Activated CD4-positive, CD25-positive, alpha-beta regulatory T cell (primary cell): ENCODE data around the gene SLC39A12.

ENCODE experiments used
- DNase-seq, 4 experiments: peaks; one replicate each; lab custom pipeline; 2025; lab: John Stamatoyannopoulos, UW

Gene SLC39A12

DNA sequence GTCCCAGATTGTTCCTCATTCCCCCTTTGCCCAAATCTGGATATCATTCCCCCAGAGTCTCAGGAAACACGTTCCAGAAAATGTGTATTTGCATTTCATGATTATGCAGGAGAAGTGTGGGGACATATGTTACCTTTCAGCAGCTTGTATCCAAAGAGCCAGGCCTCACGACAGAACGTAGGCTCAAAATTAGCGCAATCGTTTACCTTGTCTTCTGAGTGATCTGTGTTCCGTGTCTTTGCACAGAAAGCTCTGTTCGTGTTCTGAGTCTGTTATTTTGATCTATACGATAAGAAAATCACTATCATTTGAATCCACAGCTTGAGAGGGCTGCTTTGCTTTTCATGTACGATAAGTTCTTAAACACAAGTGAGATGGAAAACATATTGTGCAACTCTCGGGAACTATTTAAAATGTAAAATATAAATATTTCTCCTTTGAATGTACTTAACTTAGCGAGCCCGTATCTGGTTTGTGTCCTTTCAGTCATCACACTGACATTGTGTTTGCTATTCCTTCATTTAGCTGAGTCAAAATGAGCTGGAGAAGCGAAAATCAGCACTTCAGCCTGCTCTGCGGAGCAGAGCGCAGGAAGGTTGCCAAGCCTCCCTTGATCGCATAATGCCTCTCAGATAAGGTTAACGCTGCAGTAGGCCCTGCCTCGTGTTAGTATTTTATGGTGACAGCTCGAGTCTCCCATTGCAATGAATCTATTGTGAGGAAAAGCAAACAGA, 108.3 kb downstream of the SLC39A12 start:
- no peak for DNase-seq

DNA sequence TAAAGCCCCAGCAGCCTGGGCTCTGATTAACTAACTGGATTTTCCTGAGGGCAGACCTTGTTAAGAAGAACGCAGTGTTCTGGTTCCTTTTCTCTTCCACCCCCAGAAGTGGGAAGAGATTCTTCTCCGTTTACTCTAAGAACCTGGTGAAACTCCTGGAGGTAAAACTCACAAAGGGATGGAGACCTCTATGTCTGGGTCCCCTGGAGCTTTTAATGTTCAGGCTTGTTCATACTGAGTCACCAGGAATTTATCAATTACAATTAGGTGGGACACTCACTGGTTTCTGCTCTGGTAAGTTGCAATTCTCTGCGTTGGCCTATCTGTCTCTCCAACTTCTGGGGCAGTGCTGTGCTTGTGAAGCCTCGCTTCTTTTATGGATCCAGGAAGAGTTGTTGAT, 115.2 kb downstream of the SLC39A12 start:
- DNase-seq = no peak

DNA sequence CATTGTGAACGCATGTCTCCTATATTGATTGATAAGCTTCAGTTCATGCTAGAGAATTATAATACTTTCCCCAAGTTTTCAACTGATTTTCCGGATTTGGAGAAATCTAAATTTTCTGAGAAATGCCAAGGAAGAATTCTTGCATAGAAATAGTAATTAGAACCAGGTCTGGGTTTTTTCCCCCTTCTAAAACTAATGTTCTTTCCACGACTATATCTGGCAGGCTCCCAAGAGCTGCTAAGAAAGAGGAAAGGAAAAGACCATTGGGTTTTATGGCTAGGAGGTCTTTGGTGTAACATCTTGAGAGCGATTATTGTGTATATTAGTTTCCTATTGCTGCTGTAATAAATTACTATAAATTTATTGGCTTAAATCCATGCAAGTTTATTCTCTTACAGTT, 116.7 kb downstream of the SLC39A12 start:
- no peak for DNase-seq

GRCh38 chr10:18071591-18071990, 119.9 kb downstream of the SLC39A12 start:
- no peak for DNase-seq

DNA sequence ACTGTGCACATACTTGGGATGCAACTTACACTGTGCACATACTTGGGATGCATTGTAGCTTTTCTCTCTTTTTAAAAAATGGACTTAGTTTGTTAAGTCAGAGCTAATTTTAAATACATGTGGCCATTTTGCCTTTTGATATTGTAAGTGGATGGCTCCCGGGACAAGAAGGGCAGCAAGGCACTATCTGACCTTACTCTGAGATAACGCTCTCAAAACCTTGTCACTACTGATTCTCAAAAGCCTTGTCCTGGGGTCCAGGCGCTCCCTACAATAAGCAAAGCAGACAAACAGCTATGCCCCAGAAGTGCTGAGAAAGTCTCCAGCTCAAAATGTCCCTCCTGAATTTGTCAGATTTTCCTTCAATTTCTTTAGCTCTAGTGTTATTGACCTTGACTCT, 121.6 kb downstream of the SLC39A12 start:
- DNase-seq = no peak

- DNase-seq = no peak
Measured at GRCh38 chr10:18075881-18076280, 124.2 kb downstream of the SLC39A12 start.

GRCh38 chr10:18079665-18080295, 128.1 kb downstream of the SLC39A12 start:
- DNase-seq = no peak

DNA sequence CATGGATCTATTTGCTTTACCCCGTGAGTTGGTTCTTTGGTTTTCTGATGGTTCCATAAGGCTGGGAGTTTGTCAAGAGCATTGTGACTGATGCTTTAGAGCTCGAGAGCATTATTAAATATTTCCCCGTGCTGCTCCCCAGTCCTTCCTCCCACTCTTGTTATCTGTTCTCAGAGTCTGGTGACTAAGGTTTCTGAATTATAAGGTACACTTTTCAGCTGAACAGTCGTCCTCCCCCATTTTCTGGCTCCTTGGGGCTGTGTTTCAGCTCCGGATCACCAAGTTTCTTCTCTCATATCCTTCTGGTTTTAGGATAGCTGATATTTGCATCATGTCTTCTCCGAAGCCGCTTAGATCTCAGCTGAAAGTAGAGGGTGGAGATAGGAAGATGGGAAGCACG, 130.7 kb downstream of the SLC39A12 start:
- no peak for DNase-seq

- no peak for DNase-seq
Measured at GRCh38 chr10:18085855-18086254, 134.1 kb downstream of the SLC39A12 start.

DNA sequence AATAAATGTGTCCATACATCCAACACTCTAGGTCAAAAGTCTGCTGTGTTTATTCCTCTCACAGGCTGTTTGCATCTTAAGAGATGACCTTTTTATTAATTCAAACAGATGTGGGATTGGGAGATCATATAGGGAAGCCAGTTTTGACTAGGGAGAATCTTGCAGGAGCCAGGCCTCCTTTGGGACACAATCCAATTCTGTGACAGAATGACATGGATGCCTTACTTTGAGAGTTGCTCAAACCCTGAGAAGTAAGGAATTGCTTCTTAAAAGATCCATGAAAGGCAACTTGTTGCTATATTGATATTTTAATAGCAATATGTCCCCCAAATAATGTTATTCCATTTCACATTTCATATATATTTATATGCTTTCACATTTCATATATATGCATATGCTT, 135.0 kb downstream of the SLC39A12 start:
- DNase-seq = no peak

DNA sequence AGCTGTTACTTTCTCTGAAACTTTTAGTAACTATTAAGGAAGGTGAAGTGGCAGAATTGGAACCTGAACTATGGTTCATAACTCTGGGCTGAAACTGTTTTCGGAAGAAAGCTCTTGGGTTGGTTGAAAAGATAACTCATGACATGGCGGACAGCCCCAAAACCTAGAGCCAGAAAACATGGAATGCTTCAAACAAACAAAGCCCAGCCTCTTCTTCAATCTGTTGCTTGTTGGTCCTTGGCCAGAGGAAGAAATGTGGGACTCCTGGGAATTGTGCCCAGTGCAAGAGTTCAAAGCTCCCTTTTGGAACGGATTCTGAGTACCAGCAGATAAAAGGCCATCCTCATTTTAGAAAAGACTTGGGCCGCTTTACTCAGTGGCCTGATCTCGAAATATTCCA, 135.6 kb downstream of the SLC39A12 start:
- DNase-seq = no peak
